H1 (cell line): ENCODE data around the gene MMAB. TPM values are rescaled to one million over a fixed set of nuclear protein-coding genes. Genes with fewer than 3 reads are reported as not detected.

Experiments used
- CTCF ChIA-PET: fragments of 300-600 bp; sonication (Branson Sonifier 250); formaldehyde crosslinking; loops from one replicate; lab custom pipeline; 2021; ENCODE audit not compliant: partially characterized antibody; lab: Charles Lee
- POLR2A ChIA-PET: fragments of 300-600 bp; sonication (Branson Sonifier 250); formaldehyde crosslinking; loops from one replicate; lab custom pipeline; 2021; ENCODE audit warnings: inconsistent platforms; ENCODE audit not compliant: partially characterized antibody; lab: Charles Lee
- DNase-seq, 2 experiments: peaks; one replicate each; pipeline versions ENCODE4 v3.0.0 to v3.0.0-alpha.2; 2010 to 2022; ENCODE audit warnings: low spot score in 2 of 2, low read depth in 1 of 2, mixed read lengths in 1 of 2
- FAIRE-seq: peaks from 2 replicates; lab custom pipeline; 2011; peaks lifted over from hg19 to GRCh38; lab: Jason Lieb, UNC
- H2AFZ ChIP-seq: 2 replicates; pipeline ENCODE4 v1.8.1; 2012; ENCODE audit warnings: low read length, inconsistent platforms
- H2AK5ac ChIP-seq: 2 replicates; pipeline ENCODE4 v1.6.1; 2013; ENCODE audit warnings: low read depth, low read length
- H2BK120ac ChIP-seq: replicated peaks from 2 replicates; pipeline ENCODE3; 2013; ENCODE audit warnings: low read depth, low read length, inconsistent platforms
- H2BK12ac ChIP-seq: 2 replicates; pipeline ENCODE4 v1.6.1; 2013; ENCODE audit warnings: low read depth, low read length
- H2BK15ac ChIP-seq: 2 replicates; pipeline ENCODE4 v1.6.1; 2013; ENCODE audit warnings: low read length
- H2BK20ac ChIP-seq: 2 replicates; pipeline ENCODE4 v1.6.1; 2013; ENCODE audit warnings: low read length
- H2BK5ac ChIP-seq: 2 replicates; pipeline ENCODE4 v1.6.1; 2013; ENCODE audit warnings: low read depth, low read length
- H3K14ac ChIP-seq: 2 replicates; pipeline ENCODE4 v1.6.1; 2013; ENCODE audit warnings: inconsistent platforms; ENCODE audit not compliant: insufficient read length
- H3K18ac ChIP-seq: 2 replicates; pipeline ENCODE4 v1.6.1; 2013; ENCODE audit warnings: low read length; ENCODE audit errors: extremely low read depth
- H3K23ac ChIP-seq: 2 replicates; pipeline ENCODE4 v1.6.1; 2013; ENCODE audit warnings: inconsistent platforms; ENCODE audit not compliant: insufficient read length
- H3K23me2 ChIP-seq: 2 replicates; pipeline ENCODE4 v1.6.1; 2013; ENCODE audit warnings: low read depth, low read length
- H3K27ac ChIP-seq: 2 replicates; pipeline ENCODE4 v1.6.1; 2011; ENCODE audit warnings: low read depth, low read length, inconsistent platforms
- H3K27me3 ChIP-seq, 4 experiments: replicated peaks in 1 of 4; 1 replicate in 1 of 4; 2 replicates in 3 of 4; pipeline versions ENCODE4 v1.6.1 to v1.8.1; 2011 to 2013; ENCODE audit warnings: low read length in 3 of 4, mild to moderate bottlenecking in 3 of 4, inconsistent platforms in 2 of 4, mixed read lengths in 2 of 4, moderate library complexity in 1 of 4; ENCODE audit not compliant: control insufficient read depth in 3 of 4, insufficient read depth in 3 of 4; ENCODE audit errors: extremely low read depth in 1 of 4
- H3K36me3 ChIP-seq, 4 experiments: 2 replicates each; pipeline versions ENCODE4 v1.6.1 to v1.8.1; 2011 to 2013; ENCODE audit warnings: mild to moderate bottlenecking in 4 of 4, low read length in 3 of 4, moderate library complexity in 2 of 4, control low read depth in 1 of 4, inconsistent platforms in 1 of 4; ENCODE audit not compliant: insufficient read depth in 4 of 4, control insufficient read depth in 2 of 4
- H3K4ac ChIP-seq: replicated peaks from 2 replicates; pipeline ENCODE3; 2013; ENCODE audit warnings: low read length, low read depth, mixed read lengths, inconsistent platforms; ENCODE audit not compliant: insufficient read length
- H3K4me1 ChIP-seq, 4 experiments: replicated peaks in 1 of 4; 1 replicate in 1 of 4; 2 replicates in 3 of 4; pipeline versions ENCODE4 v1.6.1 to v1.8.1; 2011 to 2013; ENCODE audit warnings: low read length in 3 of 4, inconsistent platforms in 2 of 4, mixed read lengths in 1 of 4; ENCODE audit not compliant: insufficient read depth in 4 of 4, control insufficient read depth in 3 of 4
- H3K4me2 ChIP-seq, 2 experiments: 2 replicates each; pipeline versions ENCODE4 v1.6.1 to v1.8.1; 2011 to 2013; ENCODE audit warnings: low read depth in 2 of 2, low read length in 2 of 2, control low read depth in 1 of 2, inconsistent platforms in 1 of 2, mild to moderate bottlenecking in 1 of 2; ENCODE audit not compliant: insufficient read depth in 1 of 2
- H3K4me3 ChIP-seq, 4 experiments: fragments of 200-600, 300-600 bp in 1 of 4; sonication (generic), shearing (Covaris generic), sonication (Bioruptor Twin) in 1 of 4; 2 replicates each; pipeline versions ENCODE4 v1.5.1 to v1.8.1; 2011 to 2016; ENCODE audit warnings: low read length in 4 of 4, low read depth in 3 of 4, control low read depth in 2 of 4, inconsistent platforms in 2 of 4, mild to moderate bottlenecking in 2 of 4, mixed read lengths in 1 of 4, moderate library complexity in 1 of 4; ENCODE audit not compliant: insufficient read depth in 2 of 4; ENCODE audit errors: extremely low read depth in 1 of 4
- H3K56ac ChIP-seq: replicated peaks from 2 replicates; pipeline ENCODE3; 2013; ENCODE audit warnings: low read depth, mild to moderate bottlenecking, mixed read lengths, low read length, inconsistent platforms; ENCODE audit not compliant: insufficient read length
- H3K79me1 ChIP-seq: 2 replicates; pipeline ENCODE4 v1.6.1; 2013; ENCODE audit warnings: low read depth, low read length, control low read depth
- H3K79me2 ChIP-seq, 2 experiments: 2 replicates each; pipeline versions ENCODE4 v1.6.1 to v1.8.1; 2012 to 2013; ENCODE audit warnings: low read length in 2 of 2, mild to moderate bottlenecking in 2 of 2, inconsistent platforms in 1 of 2; ENCODE audit not compliant: insufficient read depth in 2 of 2, control insufficient read depth in 1 of 2
- H3K9ac ChIP-seq, 4 experiments: replicated peaks in 1 of 4; 1 replicate in 1 of 4; 2 replicates in 3 of 4; pipeline versions ENCODE4 v1.6.1 to v1.8.1; 2011 to 2013; ENCODE audit warnings: low read depth in 3 of 4, low read length in 3 of 4, control low read depth in 2 of 4, mild to moderate bottlenecking in 2 of 4, moderate library complexity in 2 of 4, inconsistent platforms in 1 of 4; ENCODE audit errors: extremely low read depth in 1 of 4
- H3K9me3 ChIP-seq, 2 experiments: 2 replicates each; pipeline versions ENCODE4 v1.6.1 to v1.8.1; 2012 to 2013; ENCODE audit warnings: mild to moderate bottlenecking in 2 of 2, moderate library complexity in 2 of 2, control low read depth in 1 of 2, inconsistent platforms in 1 of 2, low read depth in 1 of 2, low read length in 1 of 2, mixed read lengths in 1 of 2; ENCODE audit not compliant: insufficient read depth in 2 of 2
- H4K20me1 ChIP-seq, 2 experiments: replicated peaks in 1 of 2; 2 replicates each; pipeline versions ENCODE3 to v1.8.1; 2011 to 2013; ENCODE audit warnings: inconsistent platforms in 2 of 2, low read length in 2 of 2, mild to moderate bottlenecking in 1 of 2; ENCODE audit not compliant: insufficient read depth in 2 of 2, control insufficient read depth in 1 of 2
- H4K5ac ChIP-seq: 2 replicates; pipeline ENCODE4 v1.6.1; 2013; ENCODE audit warnings: low read length, low read depth, mixed read lengths, inconsistent platforms; ENCODE audit not compliant: insufficient read length
- H4K8ac ChIP-seq: 2 replicates; pipeline ENCODE4 v1.8.0; 2013; ENCODE audit warnings: mild to moderate bottlenecking, moderate library complexity, low read length, inconsistent platforms; ENCODE audit not compliant: insufficient read depth; ENCODE audit errors: extremely low read depth
- H4K91ac ChIP-seq: replicated peaks from 2 replicates; pipeline ENCODE3; 2013; ENCODE audit warnings: low read length, mixed read lengths, inconsistent platforms; ENCODE audit not compliant: insufficient read length
- EZH2 ChIP-seq: fragments of 200-600 bp; sonication (generic); IDR thresholded peaks from 2 replicates; pipeline ENCODE4 v1.7.1; 2012; ENCODE audit warnings: low read depth, mild to moderate bottlenecking, moderate library complexity, low read length, inconsistent platforms; ENCODE audit not compliant: severe bottlenecking
- SUZ12 ChIP-seq: fragments of 200-600 bp; sonication (generic); IDR thresholded peaks from 2 replicates; pipeline ENCODE4 v1.6.1; 2012; ENCODE audit warnings: mild to moderate bottlenecking, inconsistent platforms, low read length, moderate library complexity, mixed read lengths
- WGBS, 2 experiments: shearing (Covaris generic) in 1 of 2; methylation state at CpG; one replicate each; pipeline versions ENCODE4 v1.1.6 to v1.1.7; 2013 to 2015; ENCODE audit warnings: low lambda C conversion rate in 2 of 2, mixed read lengths in 2 of 2, inconsistent platforms in 1 of 2, low coverage in 1 of 2, missing lambda C conversion rate in 1 of 2; ENCODE audit not compliant: insufficient replicate concordance in 2 of 2, insufficient coverage in 1 of 2, insufficient read length in 1 of 2; ENCODE audit errors: extremely low coverage in 1 of 2, missing lambda C conversion rate in 1 of 2; 5-methylcytosine and 5-hydroxymethylcytosine counted together
- polyA plus RNA-seq, 7 experiments: library from polyadenylated mRNA; depleted of rRNA in 3 of 7; stranded (reverse) in 5 of 7; unstranded in 2 of 7; fragments of >200 nt in 5 of 7; fragments of 200-250 nt in 2 of 7; gene quantifications; 1 replicate in 5 of 7; 2 replicates in 1 of 7; 4 replicates in 1 of 7; pipeline versions ENCODE4 v1.2.1 to v1.2.3, GENCODE V29; 2011 to 2013; ENCODE audit warnings: missing spikeins in 2 of 7, mixed read lengths in 2 of 7
- total RNA-seq: library from RNA; stranded (reverse); fragmentation: NEBNext Ultra II Directional; extraction: Animal tissue kit (Norgen Biotek cat#: 25700); gene quantifications from 2 replicates; pipeline ENCODE4 v1.2.1, GENCODE V29; 2021

Gene MMAB
- total and polyA plus RNA-seq, 2 of the 8 experiments (the other 6 are each of a cell fraction or from before 2014, with no cell fraction given) = 12.9 to 18.5 TPM

GRCh38 chr12:109563291-109564284, 9.7 kb downstream of the MMAB start:
- Histone ChIP-seq H3K23ac (no peak overlapping the region), H3K4me1 (no peaks in the 10 kb centered on the region), H2BK5ac (0 out of 2 replicates have a peak overlapping the region, but pooled peaks have one; percentile 24), H3K36me3 (peaks cover 0 to 30% (median 4%) of the 10 kb centered on the region in 4 experiments; a peak in 5 of 8 replicates), H3K18ac (no peak overlapping the region), H4K91ac (no peak overlapping the region), H3K4ac (no peak overlapping the region), H3K23me2 (no peaks in the 10 kb centered on the region), H4K20me1 (no peaks in the 10 kb centered on the region), H4K5ac (no peak overlapping the region), H2BK120ac (no peak overlapping the region), H2BK15ac (no peak overlapping the region), H3K56ac (no peak overlapping the region), H3K4me2 (no peak overlapping the region), H3K79me2 (no peaks in the 10 kb centered on the region), H3K27ac (no peak overlapping the region), H3K9me3 (no peaks in the 10 kb centered on the region), H4K8ac (no peak overlapping the region), H3K14ac (no peak overlapping the region), H2AFZ (no peak overlapping the region), H3K4me3 (no peak overlapping the region), H3K79me1 (no peaks in the 10 kb centered on the region), H3K27me3 (no peaks in the 10 kb centered on the region), H2AK5ac (no peak overlapping the region), H3K9ac (no peak overlapping the region), H2BK20ac (no peak overlapping the region), H2BK12ac (no peak overlapping the region)
- ChIA-PET POLR2A (interaction anchor here (0.6 to 1.5 kb wide), 4 partner anchors 9 to 30 kb away, joined by 3 to 5 read pairs (median 4); partner anchors contain the start of genes MMAB and MVK), CTCF (interaction anchor here (0.6 to 6.1 kb wide), 4 partner anchors 45 to 176 kb away, joined by 3 to 40 read pairs (median 4); no protein-coding TSS in a partner anchor)
- WGBS, 2 experiments = 95% methylated on average over 29 of the region's 30 CpGs; no CpG with 5 or more reads in 1 of the 2 experiments
- no peak for FAIRE-seq
- no peak for TF ChIP-seq SUZ12
- no peak for TF ChIP-seq EZH2
- no peak for DNase-seq
